Renal cortex interstitium (tissue), 11 donors: ENCODE measurements around the gene PELO. TPM values are rescaled to one million over a fixed set of nuclear protein-coding genes. Genes with fewer than 3 reads are reported as not detected.
"Not testable (repeated sequence)": the region's sequence is repeated elsewhere in the genome, so short reads cannot be mapped to it uniquely, and the experiment has no call there.

ENCODE experiments used
- DNase-seq, 11 donors: peaks; one replicate each; pipeline ENCODE4 v3.0.0-alpha.2; 2013; ENCODE audit warnings: low read depth in 9 of 11, low spot score in 4 of 11; ENCODE audit errors: extremely low read depth in 1 of 11
- polyA plus RNA-seq, 3 donors: library from polyadenylated mRNA; unstranded; fragments of 120-200 nt; gene quantifications; one replicate each; pipeline ENCODE4 v1.2.1, GENCODE V29; 2013; ENCODE audit not compliant: insufficient read length in 3 of 3

Gene PELO
- polyA plus RNA-seq, 3 donors = 26.6 to 29.6 (median 27.5) TPM

DNA sequence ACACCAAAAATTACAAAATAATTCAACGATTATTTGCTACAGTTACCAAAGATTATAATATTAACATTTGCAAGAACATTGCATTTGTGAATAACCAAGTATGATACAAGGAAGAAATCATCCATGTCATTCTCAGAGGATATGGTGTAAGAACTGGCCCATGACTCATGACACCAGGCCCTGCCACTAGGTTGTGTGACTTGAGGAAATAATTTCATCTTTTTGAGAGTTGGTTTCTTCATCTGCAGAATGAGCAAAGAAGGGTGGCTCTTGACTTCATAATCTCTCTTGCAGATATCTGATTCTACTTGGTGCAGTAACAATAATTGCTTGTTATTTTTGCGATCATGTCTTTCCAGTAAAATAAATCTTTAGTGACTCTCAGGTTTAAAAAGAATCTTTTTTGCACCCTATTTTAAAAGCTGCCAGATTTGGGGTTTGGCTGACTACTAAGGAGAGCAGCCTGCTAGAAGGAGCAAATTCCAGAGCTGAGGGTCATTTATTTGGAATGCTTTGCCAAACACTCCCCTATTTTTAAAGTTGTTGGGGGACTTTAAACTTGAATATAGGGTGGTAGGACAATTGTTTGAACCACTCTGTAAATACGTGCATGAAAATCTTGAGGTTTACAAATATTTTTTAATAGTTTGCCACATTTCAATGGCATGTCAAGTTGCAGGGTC, 23.5 kb downstream of the PELO start:
- DNase-seq = no peak

GRCh38 chr5:52814352-52815148, 26.8 kb downstream of the PELO start:
- no peak for DNase-seq

- no peak for DNase-seq
These were observed 30.1 kb downstream of the PELO start for GRCh38 chr5:52817818-52818217.

- no peak for DNase-seq
These were observed 30.6 kb downstream of the PELO start for GRCh38 chr5:52818360-52818759.

- not testable (repeated sequence) for DNase-seq
These were observed 31.1 kb downstream of the PELO start for GRCh38 chr5:52818807-52819206.

- DNase-seq = no peak
These were observed 34.2 kb downstream of the PELO start for GRCh38 chr5:52821901-52822300.

DNA sequence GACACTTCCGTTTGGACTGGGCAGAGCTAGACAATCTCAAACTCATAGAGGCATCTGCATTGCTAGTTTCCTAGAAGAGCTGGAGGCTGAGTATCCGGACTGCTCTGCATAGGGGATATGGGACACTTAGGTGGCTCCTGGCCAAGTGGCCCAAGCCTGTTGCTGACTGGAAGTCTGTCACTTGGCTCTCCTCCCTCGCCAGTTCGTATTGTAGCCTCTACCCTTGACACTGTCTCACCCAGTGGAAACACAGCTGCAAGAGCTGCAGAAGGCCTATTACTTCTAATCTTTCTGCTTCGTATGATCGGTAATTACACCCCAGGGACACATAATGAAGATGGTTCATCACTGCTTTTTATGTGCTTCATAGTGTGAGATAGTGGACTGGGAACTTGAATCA, 34.7 kb downstream of the PELO start:
- peak in 2 of 11 donors; percentile 54 to 56 for DNase-seq

DNA sequence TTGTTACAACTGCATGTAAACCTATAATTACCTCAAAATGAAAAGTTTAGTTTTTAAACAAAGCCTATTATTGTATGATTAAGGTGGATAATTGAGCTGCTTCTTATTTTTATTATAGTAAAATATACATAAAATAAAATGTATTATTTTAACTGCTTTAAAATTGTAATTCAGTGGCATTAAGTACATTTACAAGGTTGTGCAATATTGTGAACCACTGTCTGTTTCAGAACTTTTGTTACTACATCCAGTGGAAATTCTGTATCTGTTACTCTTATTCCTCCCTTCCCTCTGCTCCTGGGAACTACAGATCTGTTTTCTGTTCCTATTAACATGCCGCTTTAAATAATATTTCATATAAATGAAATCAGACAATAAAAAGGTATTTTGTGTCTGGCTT, 37.1 kb downstream of the PELO start:
- DNase-seq = no peak

DNA sequence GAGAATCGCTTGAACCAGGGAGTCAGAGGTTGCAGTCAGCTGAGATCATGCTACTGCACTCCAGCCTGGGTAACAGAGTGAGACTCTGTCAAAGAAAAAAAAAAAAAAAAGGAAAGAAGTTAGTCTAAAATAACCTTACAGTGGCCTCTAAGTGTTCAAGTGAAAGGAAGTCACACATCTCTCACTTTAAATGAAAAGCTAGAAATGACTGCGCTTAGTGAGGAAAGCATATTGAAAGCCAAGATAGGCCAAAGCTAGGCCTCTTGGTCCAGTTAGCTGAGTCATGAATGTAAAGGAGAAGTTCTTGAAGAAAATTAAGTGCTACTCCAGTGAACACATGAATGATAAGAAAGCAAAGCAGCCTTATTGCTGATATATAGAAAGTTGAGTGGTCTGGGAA, 38.1 kb downstream of the PELO start:
- no peak for DNase-seq

- DNase-seq = no peak
These were observed 40.1 kb downstream of the PELO start for GRCh38 chr5:52827815-52828214.

DNA sequence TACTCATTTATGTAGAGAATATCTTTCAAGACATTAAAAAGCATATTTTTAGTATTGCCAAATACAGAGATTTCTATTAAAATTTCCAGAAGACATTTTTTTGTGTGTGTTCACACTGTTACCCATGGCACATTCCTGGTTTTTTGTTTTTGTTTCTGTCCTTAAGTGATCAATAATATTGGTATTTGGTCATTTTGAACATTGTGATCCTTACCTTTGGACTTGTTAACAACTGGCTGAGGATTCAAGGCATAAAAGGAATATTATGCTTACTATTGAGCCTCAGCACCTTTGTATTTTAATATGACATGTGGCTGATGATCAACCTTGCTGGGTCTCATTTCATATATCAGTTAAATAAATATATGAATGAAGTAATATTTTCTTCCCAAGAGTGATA, 41.9 kb downstream of the PELO start:
- no peak for DNase-seq

- DNase-seq = no peak
These were observed 42.9 kb downstream of the PELO start for GRCh38 chr5:52830650-52831049.

GRCh38 chr5:52831786-52832511, 44.2 kb downstream of the PELO start:
- DNase-seq = no peak

- DNase-seq = no peak
These were observed 46.6 kb downstream of the PELO start for GRCh38 chr5:52834320-52834719.

DNA sequence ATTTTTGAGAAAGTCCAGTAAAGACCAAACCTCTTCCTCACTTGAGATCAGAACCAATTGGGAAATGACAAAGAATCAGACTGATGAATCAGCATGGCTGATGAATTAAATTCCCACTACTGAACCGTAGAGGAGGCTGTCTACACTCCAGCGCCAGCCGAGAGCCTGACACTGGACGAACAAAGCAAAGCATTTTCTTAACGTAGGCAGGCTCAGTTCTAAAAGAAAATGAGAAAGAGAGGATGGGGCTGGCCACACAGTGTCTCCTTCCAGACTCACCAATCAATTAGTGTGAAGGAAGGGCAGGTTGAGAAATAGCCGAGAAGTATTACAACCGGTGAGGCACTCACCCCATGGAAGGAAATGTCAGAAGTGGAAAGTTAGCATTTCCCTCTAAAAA, 49.4 kb downstream of the PELO start:
- no peak for DNase-seq

Other genes with a start within 250 kb of the PELO start
- 10 to 100 TPM; 47.7 to 59.8 (median 52.6) TPM for gene ITGA1, start within 50 bp of the PELO start, polyA plus RNA-seq
- 10 to 100 TPM; 26.1 to 32.5 (median 27.1) TPM for gene ITGA2, start 201.4 kb downstream of the PELO start, polyA plus RNA-seq